Activated CD4-positive, alpha-beta T cell treated with anti-CD3 and anti-CD28 coated beads for 36 hours (primary cell): ENCODE results near the gene SLC23A1. TPM values are rescaled to one million over a fixed set of nuclear protein-coding genes. Genes with fewer than 3 reads are reported as not detected.
A peak's percentile ranks its signal among the peaks of the same experiment; 100 is the strongest.

Source experiments
- ATAC-seq: fragments of 200-7000 bp; cut with Tn5 transposase; one replicate; pipeline ENCODE4 v1.10.0; 2021; ENCODE audit warnings: mild to moderate bottlenecking, moderate library complexity
- CTCF ChIA-PET: fragments of 350-600 bp; sonication (Branson Sonifier 250); formaldehyde crosslinking; loops from one replicate; lab custom pipeline; 2021; ENCODE audit warnings: antibody characterized with exemption; lab: Charles Lee
- POLR2A ChIA-PET: fragments of 350-600 bp; sonication (Branson Sonifier 250); formaldehyde crosslinking; loops from one replicate; lab custom pipeline; 2021; ENCODE audit warnings: antibody characterized with exemption, inconsistent platforms; lab: Charles Lee
- DNase-seq: peaks from one replicate; pipeline ENCODE4 v3.0.0-alpha.2; 2020
- H3K27ac Mint-ChIP-seq: one replicate; pipeline ENCODE4 v1.8.0; 2021; ENCODE audit warnings: mixed read lengths
- H3K27me3 Mint-ChIP-seq: one replicate; pipeline ENCODE4 v1.8.0; 2021; ENCODE audit warnings: mixed read lengths
- H3K36me3 Mint-ChIP-seq: one replicate; pipeline ENCODE4 v1.8.0; 2021; ENCODE audit warnings: low read depth, mixed read lengths
- H3K4me1 Mint-ChIP-seq: one replicate; pipeline ENCODE4 v1.8.0; 2021; ENCODE audit warnings: mixed read lengths
- H3K4me3 Mint-ChIP-seq: one replicate; pipeline ENCODE4 v1.8.0; 2021; ENCODE audit warnings: mild to moderate bottlenecking, moderate library complexity, mixed read lengths
- H3K9me3 Mint-ChIP-seq: one replicate; pipeline ENCODE4 v1.8.0; 2021; ENCODE audit warnings: low read depth, mixed read lengths
- intact Hi-C, 2 experiments: fragments of 100-400 bp; cut with DNase I in 1 of 2; cut with micrococcal nuclease in 1 of 2; formaldehyde crosslinking; loops; one replicate each; pipeline versions ENCODE4 v1.14.2 to v1.15.1; 2022 to 2024; cut with DNase I, micrococcal nuclease
- total RNA-seq, 2 experiments: library from RNA; stranded (reverse); gene quantifications; one replicate each; pipeline ENCODE4 v1.2.3, GENCODE V29; 2021

SLC23A1 gene
- total RNA-seq, result under 1 TPM; 0.43 to 0.53 TPM

- CTCF ChIA-PET, result no interaction called here
These were observed at the start of gene SLC23A1 for GRCh38 chr5:139383275-139383992. Gene SLC23A1 (minus strand): TSS chr5:139383297. CDS start chr5:139383253, 44 bp downstream.

GRCh38 chr5:139431706-139432105 is 48.6 kb upstream of the SLC23A1 start:
- Mint-ChIP-seq H3K36me3 (peaks cover 20% of the 10 kb centered on the region), H3K4me1 (peaks cover 15% of the 10 kb centered on the region), H3K27ac (no peak overlapping the region), H3K4me3 (no peak overlapping the region), H3K27me3 (no peaks in the 10 kb centered on the region), H3K9me3 (no peaks in the 10 kb centered on the region)
- CTCF ChIA-PET, result interaction anchor here (1.5 to 3.1 kb wide), 2 partner anchors 23 to 81 kb away, joined by 3 to 12 read pairs; no protein-coding TSS in a partner anchor
- ATAC-seq (no peak), DNase-seq (no peak)
- intact Hi-C loops, result no loop called here
- POLR2A ChIA-PET, result no interaction called here

More at GRCh38 chr5:139383275-139383992, at the start of gene SLC23A1:
- Mint-ChIP-seq H3K27me3 (no peaks in the 10 kb centered on the region), H3K4me1 (peaks cover 23% of the 10 kb centered on the region), H3K9me3 (no peaks in the 10 kb centered on the region), H3K36me3 (no peaks in the 10 kb centered on the region), H3K4me3 (no peak within 1 kb of the TSS), H3K27ac (no peak within 1 kb of the TSS)
- no peak for ATAC-seq
- no peak for DNase-seq
- POLR2A ChIA-PET, result no interaction called here
- intact Hi-C loops, result no loop called here

- H3K36me3 Mint-ChIP-seq, result peaks cover 23% of the 10 kb centered on the region
- CTCF ChIA-PET, result interaction anchor here (0.6 to 1.9 kb wide), 9 partner anchors 9 to 894 kb away, joined by 3 to 6 read pairs (median 3); partner anchors contain the start of gene DNAJC18
- peak; percentile 65 for ATAC-seq
These were observed 46.9 kb upstream of the SLC23A1 start for GRCh38 chr5:139430015-139430414.

GRCh38 chr5:139426203-139426885 is 43.2 kb upstream of the SLC23A1 start:
- no peak overlapping the region for H3K27ac Mint-ChIP-seq
- peaks cover 38% of the 10 kb centered on the region for H3K36me3 Mint-ChIP-seq
- no peak for ATAC-seq
- H3K4me3 Mint-ChIP-seq, result no peak overlapping the region
- DNase-seq, result no peak
- H3K9me3 Mint-ChIP-seq, result no peaks in the 10 kb centered on the region
- ChIA-PET POLR2A (interaction anchor here (0.7 kb wide), 1 partner anchor 683 kb away, joined by 3 read pairs; no protein-coding TSS in a partner anchor), CTCF (interaction anchor here (0.7 to 9.3 kb wide), 4 partner anchors 10 to 90 kb away, joined by 3 to 254 read pairs (median 5); no protein-coding TSS in a partner anchor)
- intact Hi-C loops, result no loop called here
- peaks cover 18% of the 10 kb centered on the region for H3K4me1 Mint-ChIP-seq
- H3K27me3 Mint-ChIP-seq, result no peaks in the 10 kb centered on the region

More at GRCh38 chr5:139430015-139430414, 46.9 kb upstream of the SLC23A1 start:
- peak overlapping the region; percentile 73 for H3K27ac Mint-ChIP-seq
- POLR2A ChIA-PET, result interaction anchor here (1.3 kb wide), 1 partner anchor 26 kb away, joined by 4 read pairs; no protein-coding TSS in a partner anchor
- no peak for DNase-seq
- no peak overlapping the region for H3K4me3 Mint-ChIP-seq
- intact Hi-C loops, result no loop called here
- peaks cover 15% of the 10 kb centered on the region for H3K4me1 Mint-ChIP-seq
- H3K9me3 Mint-ChIP-seq, result no peaks in the 10 kb centered on the region
- H3K27me3 Mint-ChIP-seq, result no peaks in the 10 kb centered on the region

GRCh38 chr5:139425497-139425896 is 42.4 kb upstream of the SLC23A1 start:
- POLR2A ChIA-PET, result no interaction called here

GRCh38 chr5:139422307-139422893 is 39.3 kb upstream of the SLC23A1 start:
- intact Hi-C loops, result loop anchor here (1.0 to 5.0 kb wide), 5 partner anchors 60 to 345 kb away; partner anchors contain the start of gene STING1 (in 2 of the 2)
- POLR2A ChIA-PET, result interaction anchor here (0.6 to 1.8 kb wide), 6 partner anchors 14 to 90 kb away, joined by 3 to 9 read pairs (median 4); no protein-coding TSS in a partner anchor
- H3K4me1 Mint-ChIP-seq, result peaks cover 5% of the 10 kb centered on the region
- H3K27me3 Mint-ChIP-seq, result no peaks in the 10 kb centered on the region
- H3K27ac Mint-ChIP-seq, result no peak overlapping the region
- H3K9me3 Mint-ChIP-seq, result no peaks in the 10 kb centered on the region
- H3K4me3 Mint-ChIP-seq, result no peak overlapping the region
- DNase-seq (peak; percentile 66), ATAC-seq (peak; percentile 93)
- peaks cover 46% of the 10 kb centered on the region for H3K36me3 Mint-ChIP-seq
- CTCF ChIA-PET, result interaction anchor here (0.6 to 9.3 kb wide), 36 partner anchors 8 to 212 kb away, joined by 3 to 254 read pairs (median 4); partner anchors contain the start of genes DNAJC18, SPATA24, STING1 and UBE2D2

More at GRCh38 chr5:139425497-139425896, 42.4 kb upstream of the SLC23A1 start:
- no peak overlapping the region for H3K4me3 Mint-ChIP-seq
- no peak for ATAC-seq
- intact Hi-C loops, result no loop called here
- peaks cover 38% of the 10 kb centered on the region for H3K36me3 Mint-ChIP-seq
- no peak overlapping the region for H3K27ac Mint-ChIP-seq
- no peaks in the 10 kb centered on the region for H3K9me3 Mint-ChIP-seq
- CTCF ChIA-PET, result interaction anchor here (0.6 to 9.3 kb wide), 6 partner anchors 10 to 1683 kb away, joined by 3 to 254 read pairs (median 4); no protein-coding TSS in a partner anchor
- peaks cover 13% of the 10 kb centered on the region for H3K4me1 Mint-ChIP-seq
- no peak for DNase-seq
- H3K27me3 Mint-ChIP-seq, result no peaks in the 10 kb centered on the region

- ATAC-seq, result no peak
- ChIA-PET CTCF (interaction anchor here (0.7 to 9.3 kb wide), 11 partner anchors 11 to 215 kb away, joined by 3 to 254 read pairs (median 4); partner anchors contain the start of genes DNAJC18 and SPATA24), POLR2A (interaction anchor here (0.7 to 1.4 kb wide), 2 partner anchors 58 to 100 kb away, joined by 3 read pairs; no protein-coding TSS in a partner anchor)
- intact Hi-C loops, result loop anchor here (5.0 to 10.0 kb wide), 6 partner anchors 215 to 348 kb away; no protein-coding TSS in a partner anchor
- Mint-ChIP-seq H3K4me3 (no peak overlapping the region), H3K27ac (peak overlapping the region; percentile 11), H3K27me3 (no peaks in the 10 kb centered on the region), H3K9me3 (no peaks in the 10 kb centered on the region), H3K36me3 (peaks cover 53% of the 10 kb centered on the region), H3K4me1 (peaks cover 33% of the 10 kb centered on the region)
- DNase-seq, result no peak
These were observed 36.4 kb upstream of the SLC23A1 start for GRCh38 chr5:139419226-139420192.

- CTCF ChIA-PET, result interaction anchor here (0.7 to 9.3 kb wide), 4 partner anchors 16 to 193 kb away, joined by 3 to 254 read pairs (median 5); partner anchors contain the start of gene SPATA24
- no peak for ATAC-seq
- Mint-ChIP-seq H3K4me3 (no peak overlapping the region), H3K27ac (no peak overlapping the region), H3K4me1 (peaks cover 40% of the 10 kb centered on the region), H3K36me3 (peaks cover 49% of the 10 kb centered on the region), H3K9me3 (no peaks in the 10 kb centered on the region), H3K27me3 (no peaks in the 10 kb centered on the region)
- POLR2A ChIA-PET, result interaction anchor here (0.7 kb wide), 1 partner anchor 101 kb away, joined by 3 read pairs; no protein-coding TSS in a partner anchor
- intact Hi-C loops, result loop anchor here (5.0 to 10.0 kb wide), 4 partner anchors 216 to 346 kb away; no protein-coding TSS in a partner anchor
- DNase-seq, result no peak
These were observed 35.7 kb upstream of the SLC23A1 start for GRCh38 chr5:139418793-139419192.

- intact Hi-C loops, result loop anchor here (5.0 to 10.0 kb wide), 4 partner anchors 218 to 348 kb away; no protein-coding TSS in a partner anchor
- ChIA-PET POLR2A (no interaction called here), CTCF (interaction anchor here (0.5 to 9.3 kb wide), 3 partner anchors 99 to 918 kb away, joined by 3 to 254 read pairs (median 3); no protein-coding TSS in a partner anchor)
- no peak overlapping the region for H3K4me3 Mint-ChIP-seq
- H3K27me3 Mint-ChIP-seq, result no peaks in the 10 kb centered on the region
- no peak for ATAC-seq
- peaks cover 51% of the 10 kb centered on the region for H3K36me3 Mint-ChIP-seq
- H3K9me3 Mint-ChIP-seq, result no peaks in the 10 kb centered on the region
- no peak for DNase-seq
- peaks cover 50% of the 10 kb centered on the region for H3K4me1 Mint-ChIP-seq
- H3K27ac Mint-ChIP-seq, result peak overlapping the region; percentile 98
These were observed 34.1 kb upstream of the SLC23A1 start for GRCh38 chr5:139417214-139417613.
